Lung (tissue), 12 donors: Measurements from ENCODE around the gene UNC5B. TPM values are rescaled to one million over a fixed set of nuclear protein-coding genes. Genes with fewer than 3 reads are reported as not detected.

Source experiments
- ATAC-seq: fragments of 200-7000 bp; cut with Tn5 transposase; one replicate; pipeline ENCODE4 v1.9.1; 2020; ENCODE audit warnings: moderate number of reproducible peaks; ENCODE audit not compliant: insufficient read depth, low FRiP score
- DNase-seq, 3 donors: peaks; one replicate each; pipeline ENCODE4 v3.0.0-alpha.2; 2013 to 2017
- H3K27ac ChIP-seq, 2 donors: one replicate each; pipeline ENCODE4 v1.5.1; 2013; ENCODE audit warnings: mild to moderate bottlenecking in 2 of 2, moderate library complexity in 2 of 2, control low read depth in 1 of 2, inconsistent platforms in 1 of 2, low read depth in 1 of 2, low read length in 1 of 2
- H3K27me3 ChIP-seq, 3 donors: one replicate each; pipeline ENCODE4 v1.5.1; 2013; ENCODE audit warnings: low read length in 2 of 3; ENCODE audit not compliant: control insufficient read depth in 3 of 3, insufficient read depth in 3 of 3
- H3K36me3 ChIP-seq, 4 donors: one replicate each; pipeline ENCODE4 v1.5.1; 2013; ENCODE audit warnings: low read length in 4 of 4, mild to moderate bottlenecking in 1 of 4, moderate library complexity in 1 of 4; ENCODE audit not compliant: control insufficient read depth in 4 of 4, insufficient read depth in 4 of 4
- H3K4me1 ChIP-seq, 5 donors: one replicate each; pipeline ENCODE4 v1.5.1; 2013; ENCODE audit warnings: low read length in 5 of 5, mild to moderate bottlenecking in 2 of 5, moderate library complexity in 1 of 5; ENCODE audit not compliant: control insufficient read depth in 5 of 5, insufficient read depth in 5 of 5
- H3K4me3 ChIP-seq: one replicate; pipeline ENCODE4 v1.5.1; 2013; ENCODE audit warnings: mild to moderate bottlenecking, control low read depth, moderate library complexity
- H3K9ac ChIP-seq, 2 donors: one replicate each; pipeline ENCODE4 v1.5.1; 2013; ENCODE audit warnings: low read length in 2 of 2, control low read depth in 1 of 2; ENCODE audit not compliant: insufficient read depth in 1 of 2
- H3K9me3 ChIP-seq, 4 donors: one replicate each; pipeline ENCODE4 v1.5.1; 2013; ENCODE audit warnings: low read length in 3 of 4, mild to moderate bottlenecking in 1 of 4, moderate library complexity in 1 of 4; ENCODE audit not compliant: control insufficient read depth in 4 of 4, insufficient read depth in 3 of 4
- CTCF ChIP-seq: IDR thresholded peaks from 2 replicates; pipeline ENCODE4 v1.5.1; 2012; ENCODE audit warnings: mild to moderate bottlenecking; ENCODE audit errors: control extremely low read depth, extremely low read depth
- WGBS, 2 donors: extraction: QIAGEN DNeasy Blood & Tissue Kit; methylation state at CpG; one replicate each; pipeline ENCODE4 v1.1.7; 2013; 5-methylcytosine and 5-hydroxymethylcytosine counted together
- polyA plus RNA-seq, 2 donors: library from polyadenylated mRNA; stranded (reverse); fragments of 200-250 nt; gene quantifications; one replicate each; pipeline ENCODE4 v1.2.1, GENCODE V29; 2013
- total RNA-seq, 2 donors: library from RNA; depleted of rRNA in 1 of 2; stranded (reverse); fragments of >200 nt in 1 of 2; gene quantifications; one replicate each; pipeline ENCODE4 v1.2.1, GENCODE V29; 2014 to 2021
- donor health status: control.
- donor health status: control.
- donor health status: Bipolar disorder and iron deficiency.
- donor health status: healthy.
- donor health status: DM: yes; HTN: yes; CAD: no.

Gene UNC5B
- total and polyA plus RNA-seq, 4 donors, result 4.4 to 23.8 (median 8.3) TPM

DNA sequence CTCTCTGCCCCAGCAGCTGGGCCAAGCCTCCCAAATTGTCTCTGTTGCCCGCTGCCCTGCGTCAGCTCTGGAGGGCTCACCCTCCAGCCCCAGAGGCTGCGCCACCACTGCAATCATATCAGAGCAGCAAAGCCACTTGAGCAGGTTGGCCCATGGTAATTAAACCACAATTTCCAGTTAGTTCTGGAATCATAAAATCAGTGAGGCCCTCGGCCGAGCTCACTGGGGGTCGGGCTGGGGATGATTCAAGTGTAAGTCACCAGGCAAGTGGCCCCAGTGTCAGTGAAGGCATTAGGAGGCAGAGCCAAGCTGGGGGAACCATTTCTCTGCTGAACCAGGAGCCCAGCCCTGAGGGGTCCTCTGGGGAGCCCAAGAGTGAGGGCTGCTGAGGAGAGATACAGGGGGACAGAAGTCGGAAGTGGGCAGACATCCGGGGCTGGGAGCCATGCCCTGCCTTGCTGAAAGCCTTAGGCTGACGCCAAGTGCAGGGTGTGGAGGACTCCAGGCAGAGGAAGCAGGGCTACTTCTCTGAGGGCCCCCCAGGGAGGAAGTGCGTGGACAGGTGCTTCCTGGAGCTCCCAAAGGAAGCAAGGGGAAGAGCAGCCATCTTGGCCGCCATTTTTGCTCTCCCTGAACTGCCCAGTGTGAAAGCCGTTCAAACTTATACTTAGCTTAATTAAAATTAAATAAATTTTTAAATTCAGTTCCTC lies 77.2 kb downstream of the UNC5B start:
- Histone ChIP-seq H3K27me3 (no peaks in the 10 kb centered on the region), H3K9me3 (no peaks in the 10 kb centered on the region), H3K9ac (no peak overlapping the region), H3K36me3 (peaks cover 0 to 34% (median 28%) of the 10 kb centered on the region in 4 donors), H3K27ac (no peak overlapping the region), H3K4me3 (no peak overlapping the region), H3K4me1 (no peaks in the 10 kb centered on the region)
- no peak for TF ChIP-seq CTCF
- 48 to 74% methylated on average over 11 to 12 of the region's 12 CpGs for WGBS, 2 donors
- no peak for ATAC-seq
- DNase-seq, result no peak

DNA sequence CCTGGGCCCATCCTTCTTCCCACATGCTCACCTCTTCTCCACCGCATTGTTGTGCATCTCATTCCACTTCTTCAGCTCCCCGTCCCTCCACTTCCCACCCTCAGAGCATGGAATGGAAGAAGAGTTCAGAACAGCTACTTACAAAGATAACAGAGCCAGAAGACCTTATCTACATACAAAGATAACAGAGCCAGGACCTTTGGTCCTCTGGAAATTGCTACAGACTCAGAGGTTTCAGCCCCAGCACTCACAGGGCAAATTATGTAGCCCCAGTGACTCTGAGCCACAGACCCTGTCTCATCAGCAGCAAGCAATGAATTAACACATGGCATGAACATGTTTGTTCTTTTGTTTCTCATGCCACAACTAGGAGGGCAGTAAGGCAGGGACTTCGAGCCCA lies 78.0 kb downstream of the UNC5B start:
- no peaks in the 10 kb centered on the region for H3K4me1 ChIP-seq

DNA sequence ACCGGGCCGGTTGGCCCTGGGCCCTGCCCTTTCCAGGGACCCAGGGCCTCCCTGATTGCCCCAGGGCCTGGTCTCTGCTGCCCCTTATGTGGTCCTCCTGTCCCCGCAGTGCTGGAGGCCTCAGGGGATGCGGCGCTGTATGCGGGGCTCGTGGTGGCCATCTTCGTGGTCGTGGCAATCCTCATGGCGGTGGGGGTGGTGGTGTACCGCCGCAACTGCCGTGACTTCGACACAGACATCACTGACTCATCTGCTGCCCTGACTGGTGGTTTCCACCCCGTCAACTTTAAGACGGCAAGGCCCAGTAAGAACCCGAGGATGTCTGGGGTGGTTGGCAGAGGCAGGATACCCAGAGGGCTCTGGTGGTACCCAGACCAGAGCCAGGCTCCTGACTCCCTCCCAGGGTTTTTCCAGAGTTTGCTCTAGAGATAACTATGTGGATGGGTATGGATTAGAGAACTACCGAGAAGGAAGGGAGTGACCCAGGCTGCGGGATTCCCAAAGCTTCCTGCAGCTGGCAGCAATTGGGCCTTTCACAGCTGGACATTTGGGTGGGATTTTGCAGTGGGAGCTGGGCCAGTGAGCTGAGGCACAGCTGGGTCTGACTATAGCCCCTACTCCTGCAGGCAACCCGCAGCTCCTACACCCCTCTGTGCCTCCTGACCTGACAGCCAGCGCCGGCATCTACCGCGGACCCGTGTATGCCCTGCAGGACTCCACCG lies 78.6 kb downstream of the UNC5B start:
- Histone ChIP-seq H3K27ac (no peak overlapping the region), H3K9ac (no peak overlapping the region), H3K4me3 (no peak overlapping the region), H3K36me3 (peaks cover 0 to 30% (median 24%) of the 10 kb centered on the region in 4 donors), H3K9me3 (no peaks in the 10 kb centered on the region), H3K4me1 (no peaks in the 10 kb centered on the region), H3K27me3 (no peaks in the 10 kb centered on the region)
- DNase-seq (no peak), ATAC-seq (no peak)
- no peak for TF ChIP-seq CTCF
- WGBS, 2 donors, result 89 to 91% methylated on average over 26 of the region's 26 CpGs

More for the DNA sequence above, 78.0 kb downstream of the UNC5B start:
- H3K9ac ChIP-seq, result no peak overlapping the region
- H3K4me3 ChIP-seq, result no peak overlapping the region
- no peak overlapping the region for H3K27ac ChIP-seq
- no peak for TF ChIP-seq CTCF
- WGBS, 2 donors, result 74 to 96% methylated on average over 3 of the region's 3 CpGs
- ATAC-seq (no peak), DNase-seq (no peak)
- H3K36me3 ChIP-seq, result peaks cover 0 to 32% (median 26%) of the 10 kb centered on the region in 4 donors
- no peaks in the 10 kb centered on the region for H3K27me3 ChIP-seq
- H3K9me3 ChIP-seq, result no peaks in the 10 kb centered on the region
